ENCODE results near the gene ANKEF1. TPM values are rescaled to one million over a fixed set of nuclear protein-coding genes. Genes with fewer than 3 reads are reported as not detected.
A peak's percentile ranks its signal among the peaks of the same experiment; 100 is the strongest.

ANKEF1 gene
- total and polyA plus RNA-seq, 4 donors: 2.0 to 8.4 (median 5.6) TPM

DNA sequence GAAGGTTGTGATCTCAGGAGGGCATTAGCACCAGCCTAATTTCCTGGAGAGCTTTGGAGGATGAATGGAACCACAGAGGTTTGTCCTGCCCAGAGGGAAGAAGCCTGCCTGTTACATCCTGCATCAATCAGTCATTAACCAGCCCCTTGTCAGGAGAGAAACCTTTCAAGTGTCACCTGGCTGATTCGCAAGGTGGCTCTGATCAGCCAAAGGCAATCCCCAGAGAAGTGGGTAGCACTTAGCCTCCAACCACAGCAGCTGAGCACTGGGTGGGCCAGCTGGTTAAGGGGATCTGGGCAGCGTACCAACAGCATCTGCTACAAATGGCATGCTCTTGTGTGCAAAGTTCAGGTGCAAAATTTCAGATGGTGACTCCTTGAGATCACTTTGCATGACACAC, 26.9 kb downstream of the ANKEF1 start:
- ATAC-seq (ENCODE audit: insufficient read depth, low FRiP score): no peak
- Histone ChIP-seq H3K27ac (ENCODE audit: low read depth in 1 of 2, low read length in 1 of 2) (no peak overlapping the region), H3K9me3 (ENCODE audit: control insufficient read depth in 4 of 4, insufficient read depth in 3 of 4, low read length in 3 of 4) (no peaks in the 10 kb centered on the region), H3K4me1 (ENCODE audit: control insufficient read depth in 5 of 5, insufficient read depth in 5 of 5, low read length in 5 of 5) (peaks cover 0 to 15% (median 0%) of the 10 kb centered on the region in 5 donors), H3K4me3 (no peak overlapping the region), H3K27me3 (ENCODE audit: control insufficient read depth in 3 of 3, insufficient read depth in 3 of 3, low read length in 2 of 3) (no peaks in the 10 kb centered on the region), H3K36me3 (ENCODE audit: control insufficient read depth in 4 of 4, insufficient read depth in 4 of 4, low read length in 4 of 4) (peaks cover 0 to 2% (median 0%) of the 10 kb centered on the region in 4 donors), H3K9ac (ENCODE audit: insufficient read depth in 1 of 2, low read length in 2 of 2) (no peak overlapping the region)
- DNase-seq: peak in 1 of 3 donors; percentile 24
- WGBS, 2 donors: 66 to 86% methylated on average over 2 of the region's 2 CpGs
- TF ChIP-seq, protein P1, sequence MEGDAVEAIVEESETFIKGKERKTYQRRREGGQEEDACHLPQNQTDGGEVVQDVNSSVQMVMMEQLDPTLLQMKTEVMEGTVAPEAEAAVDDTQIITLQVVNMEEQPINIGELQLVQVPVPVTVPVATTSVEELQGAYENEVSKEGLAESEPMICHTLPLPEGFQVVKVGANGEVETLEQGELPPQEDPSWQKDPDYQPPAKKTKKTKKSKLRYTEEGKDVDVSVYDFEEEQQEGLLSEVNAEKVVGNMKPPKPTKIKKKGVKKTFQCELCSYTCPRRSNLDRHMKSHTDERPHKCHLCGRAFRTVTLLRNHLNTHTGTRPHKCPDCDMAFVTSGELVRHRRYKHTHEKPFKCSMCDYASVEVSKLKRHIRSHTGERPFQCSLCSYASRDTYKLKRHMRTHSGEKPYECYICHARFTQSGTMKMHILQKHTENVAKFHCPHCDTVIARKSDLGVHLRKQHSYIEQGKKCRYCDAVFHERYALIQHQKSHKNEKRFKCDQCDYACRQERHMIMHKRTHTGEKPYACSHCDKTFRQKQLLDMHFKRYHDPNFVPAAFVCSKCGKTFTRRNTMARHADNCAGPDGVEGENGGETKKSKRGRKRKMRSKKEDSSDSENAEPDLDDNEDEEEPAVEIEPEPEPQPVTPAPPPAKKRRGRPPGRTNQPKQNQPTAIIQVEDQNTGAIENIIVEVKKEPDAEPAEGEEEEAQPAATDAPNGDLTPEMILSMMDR (IDR thresholded peaks at IDR 0.05; ENCODE audit: control extremely low read depth, extremely low read depth): no peak

GRCh38 chr20:10063482-10063881, 28.7 kb downstream of the ANKEF1 start:
- Histone ChIP-seq H3K4me3 (no peak overlapping the region), H3K4me1 (ENCODE audit: control insufficient read depth in 5 of 5, insufficient read depth in 5 of 5, low read length in 5 of 5) (peaks cover 0 to 15% (median 0%) of the 10 kb centered on the region in 5 donors), H3K36me3 (ENCODE audit: control insufficient read depth in 4 of 4, insufficient read depth in 4 of 4, low read length in 4 of 4) (no peaks in the 10 kb centered on the region), H3K9ac (ENCODE audit: insufficient read depth in 1 of 2, low read length in 2 of 2) (no peak overlapping the region), H3K27ac (ENCODE audit: low read depth in 1 of 2, low read length in 1 of 2) (no peak overlapping the region), H3K9me3 (ENCODE audit: control insufficient read depth in 4 of 4, insufficient read depth in 3 of 4, low read length in 3 of 4) (no peaks in the 10 kb centered on the region), H3K27me3 (ENCODE audit: control insufficient read depth in 3 of 3, insufficient read depth in 3 of 3, low read length in 2 of 3) (no peaks in the 10 kb centered on the region)
- ATAC-seq (ENCODE audit: insufficient read depth, low FRiP score): no peak
- DNase-seq: no peak
- TF ChIP-seq, protein P1 (IDR thresholded peaks at IDR 0.05; ENCODE audit: control extremely low read depth, extremely low read depth): no peak
- 90 to 98% methylated on average over 2 of the region's 2 CpGs for WGBS, 2 donors

DNA sequence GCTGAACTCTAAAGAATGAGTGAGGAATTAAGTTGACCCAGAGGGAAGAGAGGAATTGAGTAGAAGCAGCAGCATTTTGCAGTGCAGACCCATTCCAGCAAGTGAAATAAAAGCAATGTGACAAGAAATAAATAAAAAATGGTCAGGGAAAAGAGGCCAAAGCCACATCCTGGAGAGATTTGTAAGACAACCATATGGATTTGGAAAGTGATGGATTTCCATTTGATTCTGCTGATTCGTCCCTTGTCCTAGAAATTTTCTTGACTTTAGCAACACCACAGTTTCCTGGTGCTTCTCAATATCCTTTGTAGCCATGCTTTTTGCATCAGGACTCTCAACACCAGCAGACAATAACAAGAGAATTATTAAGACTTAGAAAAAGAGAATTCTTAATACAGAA, 29.8 kb downstream of the ANKEF1 start:
- TF ChIP-seq, protein P1 (IDR thresholded peaks at IDR 0.05; ENCODE audit: control extremely low read depth, extremely low read depth): no peak
- H3K9me3 ChIP-seq (ENCODE audit: control insufficient read depth in 4 of 4, insufficient read depth in 3 of 4, low read length in 3 of 4): no peaks in the 10 kb centered on the region
- ATAC-seq (ENCODE audit: insufficient read depth, low FRiP score) (no peak), DNase-seq (no peak)
- H3K36me3 ChIP-seq (ENCODE audit: control insufficient read depth in 4 of 4, insufficient read depth in 4 of 4, low read length in 4 of 4): no peaks in the 10 kb centered on the region
- no peak overlapping the region for H3K4me3 ChIP-seq
- peaks cover 0 to 10% (median 0%) of the 10 kb centered on the region in 5 donors for H3K4me1 ChIP-seq (ENCODE audit: control insufficient read depth in 5 of 5, insufficient read depth in 5 of 5, low read length in 5 of 5)
- H3K9ac ChIP-seq (ENCODE audit: insufficient read depth in 1 of 2, low read length in 2 of 2): no peak overlapping the region
- no peaks in the 10 kb centered on the region for H3K27me3 ChIP-seq (ENCODE audit: control insufficient read depth in 3 of 3, insufficient read depth in 3 of 3, low read length in 2 of 3)
- 65 to 78% methylated on average over 1 of the region's 1 CpG for WGBS, 2 donors
- H3K27ac ChIP-seq (ENCODE audit: low read depth in 1 of 2, low read length in 1 of 2): no peak overlapping the region
